Measurements from ENCODE around the gene NUPR1. TPM values are rescaled to one million over a fixed set of nuclear protein-coding genes. Genes with fewer than 3 reads are reported as not detected.

The NUPR1 gene
- total RNA-seq, 2 experiments from 2014 or later = not detected

- Histone ChIP-seq H3K4me3 (ENCODE audit: low read depth, low read length, poor library complexity, severe bottlenecking) (peak within 1 kb of the TSS; percentile 88), H3K9me3 (ENCODE audit: low read length) (no peaks in the 10 kb centered on the region), H3K4me1 (ENCODE audit: insufficient read depth, low read length, poor library complexity, severe bottlenecking) (peaks cover 35% of the 10 kb centered on the region), H3K27ac (ENCODE audit: low read depth, low read length, poor library complexity, severe bottlenecking) (peak within 1 kb of the TSS; percentile 74), H2AFZ (ENCODE audit: low read length) (peak within 1 kb of the TSS; percentile 74), H3K4me2 (ENCODE audit: low read length) (peak within 1 kb of the TSS; percentile 87), H3K79me2 (ENCODE audit: insufficient read depth, low read depth, low read length) (peaks cover 22% of the 10 kb centered on the region; the same call in 1 of the 2 replicates), H4K20me1 (ENCODE audit: insufficient read depth, low read length) (no peaks in the 10 kb centered on the region), H3K36me3 (ENCODE audit: insufficient read depth, low read length) (peaks cover 26% of the 10 kb centered on the region), H3K9me2 (ENCODE audit: insufficient read depth, low read length) (no peaks in the 10 kb centered on the region)
- intact Hi-C loops (cut with micrococcal nuclease; ENCODE audit: unreplicated experiment) = loop anchor here (1.0 to 5.0 kb wide), 3 partner anchors 60 to 330 kb away; partner anchors contain the start of genes ATXN2L and SGF29
- POLR2A ChIA-PET = interaction anchor here (0.6 to 1.2 kb wide), 4 partner anchors 12 to 214 kb away, joined by 3 to 8 read pairs (median 4); no protein-coding TSS in a partner anchor
- DNase-seq (ENCODE audit: low spot score) = peak; percentile 97
- CTCF ChIA-PET (ENCODE audit: unreplicated experiment) = no interaction called here
- TF ChIP-seq, protein P1, sequence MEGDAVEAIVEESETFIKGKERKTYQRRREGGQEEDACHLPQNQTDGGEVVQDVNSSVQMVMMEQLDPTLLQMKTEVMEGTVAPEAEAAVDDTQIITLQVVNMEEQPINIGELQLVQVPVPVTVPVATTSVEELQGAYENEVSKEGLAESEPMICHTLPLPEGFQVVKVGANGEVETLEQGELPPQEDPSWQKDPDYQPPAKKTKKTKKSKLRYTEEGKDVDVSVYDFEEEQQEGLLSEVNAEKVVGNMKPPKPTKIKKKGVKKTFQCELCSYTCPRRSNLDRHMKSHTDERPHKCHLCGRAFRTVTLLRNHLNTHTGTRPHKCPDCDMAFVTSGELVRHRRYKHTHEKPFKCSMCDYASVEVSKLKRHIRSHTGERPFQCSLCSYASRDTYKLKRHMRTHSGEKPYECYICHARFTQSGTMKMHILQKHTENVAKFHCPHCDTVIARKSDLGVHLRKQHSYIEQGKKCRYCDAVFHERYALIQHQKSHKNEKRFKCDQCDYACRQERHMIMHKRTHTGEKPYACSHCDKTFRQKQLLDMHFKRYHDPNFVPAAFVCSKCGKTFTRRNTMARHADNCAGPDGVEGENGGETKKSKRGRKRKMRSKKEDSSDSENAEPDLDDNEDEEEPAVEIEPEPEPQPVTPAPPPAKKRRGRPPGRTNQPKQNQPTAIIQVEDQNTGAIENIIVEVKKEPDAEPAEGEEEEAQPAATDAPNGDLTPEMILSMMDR (conservative IDR thresholded peaks at IDR 0.05; ENCODE audit: low read length) = no peak
- BruUV-seq (replicated peaks) = TSS peak; percentile 83
Measured at GRCh38 chr16:28491970-28492474, 46.8 kb downstream of the NUPR1 start, which contains the start of gene CLN3. CLN3 (minus strand) TSS chr16:28492074; CDS start chr16:28491759, 315 bp downstream.

- Histone ChIP-seq H3K79me2 (ENCODE audit: insufficient read depth, low read depth, low read length) (peaks cover 22% of the 10 kb centered on the region; the same call in 1 of the 2 replicates), H3K27ac (ENCODE audit: low read depth, low read length, poor library complexity, severe bottlenecking) (peak overlapping the region; percentile 74), H3K9me2 (ENCODE audit: insufficient read depth, low read length) (no peaks in the 10 kb centered on the region), H2AFZ (ENCODE audit: low read length) (peak overlapping the region; percentile 74; the same call in 1 of the 2 replicates), H3K36me3 (ENCODE audit: insufficient read depth, low read length) (peaks cover 27% of the 10 kb centered on the region), H3K9me3 (ENCODE audit: low read length) (no peaks in the 10 kb centered on the region), H3K4me2 (ENCODE audit: low read length) (peak overlapping the region; percentile 87), H4K20me1 (ENCODE audit: insufficient read depth, low read length) (no peaks in the 10 kb centered on the region), H3K4me3 (ENCODE audit: low read depth, low read length, poor library complexity, severe bottlenecking) (peak overlapping the region; percentile 88), H3K4me1 (ENCODE audit: insufficient read depth, low read length, poor library complexity, severe bottlenecking) (peaks cover 35% of the 10 kb centered on the region)
- no peak for TF ChIP-seq EZH2phosphoT487 (IDR thresholded peaks at IDR 0.05; ENCODE audit: borderline replicate concordance, low read depth, low read length)
- TF ChIP-seq, protein P1 (conservative IDR thresholded peaks at IDR 0.05; ENCODE audit: low read length) = peak; percentile 46
- ChIA-PET CTCF (ENCODE audit: unreplicated experiment) (interaction anchor here (0.5 to 0.9 kb wide), 2 partner anchors 132 to 272 kb away, joined by 3 read pairs; no protein-coding TSS in a partner anchor), POLR2A (interaction anchor here (0.6 to 1.2 kb wide), 5 partner anchors 12 to 214 kb away, joined by 3 to 8 read pairs (median 4); no protein-coding TSS in a partner anchor)
- peak; percentile 42 for DNase-seq (ENCODE audit: low spot score)
- intact Hi-C loops (cut with micrococcal nuclease; ENCODE audit: unreplicated experiment) = loop anchor here (5.0 kb wide), 2 partner anchors 61 to 331 kb away; partner anchors contain the start of genes ATXN2L and SGF29
- no TSS peak for BruUV-seq (replicated peaks)
Measured at GRCh38 chr16:28491230-28491969, 47.4 kb downstream of the NUPR1 start.
